CD4-positive, alpha-beta T cell (primary cell): ENCODE data around the gene AMFR. TPM values are rescaled to one million over a fixed set of nuclear protein-coding genes. Genes with fewer than 3 reads are reported as not detected.

Experiments
- ATAC-seq: fragments of 200-7000 bp; cut with Tn5 transposase; one replicate; pipeline ENCODE4 v1.10.0; 2022; ENCODE audit warnings: mild to moderate bottlenecking; ENCODE audit not compliant: poor library complexity
- CTCF ChIA-PET: fragments of 350-600 bp; sonication (Branson Sonifier 250); formaldehyde crosslinking; loops from one replicate; lab custom pipeline; 2021; ENCODE audit warnings: antibody characterized with exemption, inconsistent platforms; lab: Charles Lee
- POLR2A ChIA-PET: fragments of 350-600 bp; sonication (Branson Sonifier 250); formaldehyde crosslinking; loops from one replicate; lab custom pipeline; 2021; ENCODE audit warnings: antibody characterized with exemption, inconsistent platforms; lab: Charles Lee
- DNase-seq, 14 experiments: peaks; one replicate each; pipeline ENCODE4 v3.0.0-alpha.2; 2013 to 2020; ENCODE audit warnings: mixed read lengths in 2 of 14
- H3K27ac ChIP-seq, 2 donors: one replicate each; pipeline versions ENCODE4 v1.5.1 to v1.7.0; 2013; ENCODE audit warnings: low read length in 2 of 2, low read depth in 1 of 2, mild to moderate bottlenecking in 1 of 2
- H3K27me3 ChIP-seq, 2 experiments: 1 replicate in 1 of 2; 2 replicates in 1 of 2; pipeline versions ENCODE4 v1.6.1 to v1.7.0; 2013; ENCODE audit warnings: low read length in 2 of 2, control low read depth in 1 of 2, mild to moderate bottlenecking in 1 of 2, moderate library complexity in 1 of 2; ENCODE audit not compliant: insufficient read depth in 2 of 2, control insufficient read depth in 1 of 2
- H3K36me3 ChIP-seq: one replicate; pipeline ENCODE4 v1.6.1; 2013; ENCODE audit warnings: low read length, control low read depth; ENCODE audit not compliant: insufficient read depth
- H3K4me1 ChIP-seq: one replicate; pipeline ENCODE4 v1.6.1; 2013; ENCODE audit warnings: low read length, control low read depth; ENCODE audit not compliant: insufficient read depth
- H3K4me3 ChIP-seq: one replicate; pipeline ENCODE4 v1.5.1; 2013; ENCODE audit warnings: mild to moderate bottlenecking, low read length, moderate library complexity
- H3K9me3 ChIP-seq, 2 experiments: 1 replicate in 1 of 2; 2 replicates in 1 of 2; pipeline versions ENCODE4 v1.6.1 to v1.7.0; 2013; ENCODE audit warnings: low read length in 2 of 2, mild to moderate bottlenecking in 2 of 2, control low read depth in 1 of 2, moderate library complexity in 1 of 2; ENCODE audit not compliant: control insufficient read depth in 1 of 2, insufficient read depth in 1 of 2
- H3K27ac Mint-ChIP-seq: one replicate; pipeline ENCODE4 v1.8.0; 2020; ENCODE audit warnings: mixed read lengths
- H3K27me3 Mint-ChIP-seq: one replicate; pipeline ENCODE4 v1.8.0; 2021; ENCODE audit warnings: mixed read lengths
- H3K36me3 Mint-ChIP-seq: one replicate; pipeline ENCODE4 v1.8.0; 2021; ENCODE audit warnings: low read depth, mixed read lengths
- H3K4me1 Mint-ChIP-seq: one replicate; pipeline ENCODE4 v1.8.0; 2021; ENCODE audit warnings: low read depth, mixed read lengths
- H3K4me3 Mint-ChIP-seq: one replicate; pipeline ENCODE4 v1.8.0; 2020; ENCODE audit warnings: mild to moderate bottlenecking, mixed read lengths
- H3K9me3 Mint-ChIP-seq: one replicate; pipeline ENCODE4 v1.8.0; 2020; ENCODE audit warnings: mixed read lengths
- intact Hi-C, 2 experiments: fragments of 100-400 bp; cut with DNase I in 1 of 2; cut with micrococcal nuclease in 1 of 2; formaldehyde crosslinking; loops; one replicate each; pipeline versions ENCODE4 v1.15.1 to v1.9.0; 2023 to 2025; cut with DNase I, micrococcal nuclease
- total RNA-seq, 174 experiments: library from RNA in 2 of 174; stranded (reverse) in 2 of 174; gene quantifications; one replicate each; pipeline ENCODE4 v1.2.3 and lab custom pipeline; 2021 to 2026
- TF ChIP-seq, protein P1 (sequence below): fragments of 200-600 bp; IDR thresholded peaks from one replicate; pipeline ENCODE4 v1.8.0; 2022; ENCODE audit warnings: antibody characterized with exemption, mild to moderate bottlenecking

Gene AMFR
- total RNA-seq, 2 experiments from 2014 or later: 79.2 to 83.8 TPM

DNA sequence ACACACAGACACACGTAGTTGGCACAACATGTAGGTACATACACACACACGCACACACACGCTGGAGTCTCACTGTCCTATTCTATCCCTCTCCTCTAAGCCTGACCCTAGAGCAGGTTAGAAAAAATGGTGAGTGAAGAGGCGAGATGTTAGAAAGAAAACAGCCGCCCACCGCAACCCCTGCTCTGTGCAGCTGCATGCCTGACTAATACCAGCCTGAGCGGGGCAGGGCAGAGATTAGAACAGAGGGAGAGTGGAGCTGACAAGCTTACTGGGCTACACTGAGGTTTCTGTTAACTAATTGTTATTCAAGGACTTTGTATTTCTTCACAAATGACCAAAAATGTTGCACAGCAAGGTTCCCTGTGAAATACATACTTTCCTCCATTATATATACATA lies 59.8 kb downstream of the AMFR start:
- no peaks in the 10 kb centered on the region for H3K4me1 ChIP-seq
- no peak overlapping the region for H3K27ac ChIP-seq
- H3K27ac Mint-ChIP-seq: no peak overlapping the region
- CTCF ChIA-PET: interaction anchor here (1.3 kb wide), 1 partner anchor 9 kb away, joined by 3 read pairs; no protein-coding TSS in a partner anchor
- H3K36me3 Mint-ChIP-seq: peaks cover 88% of the 10 kb centered on the region
- no peaks in the 10 kb centered on the region for H3K9me3 Mint-ChIP-seq
- DNase-seq (no peak), ATAC-seq (no peak)
- no peak overlapping the region for H3K4me3 Mint-ChIP-seq
- no peaks in the 10 kb centered on the region for H3K9me3 ChIP-seq
- no peak overlapping the region for H3K4me3 ChIP-seq
- H3K4me1 Mint-ChIP-seq: no peaks in the 10 kb centered on the region
- no peaks in the 10 kb centered on the region for H3K27me3 ChIP-seq
- H3K36me3 ChIP-seq: peaks cover 73% of the 10 kb centered on the region
- POLR2A ChIA-PET: no interaction called here
- intact Hi-C loops: no loop called here
- TF ChIP-seq, protein P1, sequence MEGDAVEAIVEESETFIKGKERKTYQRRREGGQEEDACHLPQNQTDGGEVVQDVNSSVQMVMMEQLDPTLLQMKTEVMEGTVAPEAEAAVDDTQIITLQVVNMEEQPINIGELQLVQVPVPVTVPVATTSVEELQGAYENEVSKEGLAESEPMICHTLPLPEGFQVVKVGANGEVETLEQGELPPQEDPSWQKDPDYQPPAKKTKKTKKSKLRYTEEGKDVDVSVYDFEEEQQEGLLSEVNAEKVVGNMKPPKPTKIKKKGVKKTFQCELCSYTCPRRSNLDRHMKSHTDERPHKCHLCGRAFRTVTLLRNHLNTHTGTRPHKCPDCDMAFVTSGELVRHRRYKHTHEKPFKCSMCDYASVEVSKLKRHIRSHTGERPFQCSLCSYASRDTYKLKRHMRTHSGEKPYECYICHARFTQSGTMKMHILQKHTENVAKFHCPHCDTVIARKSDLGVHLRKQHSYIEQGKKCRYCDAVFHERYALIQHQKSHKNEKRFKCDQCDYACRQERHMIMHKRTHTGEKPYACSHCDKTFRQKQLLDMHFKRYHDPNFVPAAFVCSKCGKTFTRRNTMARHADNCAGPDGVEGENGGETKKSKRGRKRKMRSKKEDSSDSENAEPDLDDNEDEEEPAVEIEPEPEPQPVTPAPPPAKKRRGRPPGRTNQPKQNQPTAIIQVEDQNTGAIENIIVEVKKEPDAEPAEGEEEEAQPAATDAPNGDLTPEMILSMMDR: no peak
- H3K27me3 Mint-ChIP-seq: no peaks in the 10 kb centered on the region

GRCh38 chr16:56364865-56365264 lies 60.5 kb downstream of the AMFR start:
- Mint-ChIP-seq H3K27ac (no peak overlapping the region), H3K27me3 (no peaks in the 10 kb centered on the region), H3K4me3 (no peak overlapping the region), H3K4me1 (peaks cover 1% of the 10 kb centered on the region), H3K9me3 (no peaks in the 10 kb centered on the region), H3K36me3 (peaks cover 90% of the 10 kb centered on the region)
- H3K36me3 ChIP-seq: peaks cover 72% of the 10 kb centered on the region
- no peak overlapping the region for H3K4me3 ChIP-seq
- ChIA-PET POLR2A (no interaction called here), CTCF (no interaction called here)
- H3K9me3 ChIP-seq: no peaks in the 10 kb centered on the region
- H3K27ac ChIP-seq: no peak overlapping the region
- intact Hi-C loops: no loop called here
- TF ChIP-seq, protein P1: no peak
- ATAC-seq (no peak), DNase-seq (no peak)
- no peaks in the 10 kb centered on the region for H3K4me1 ChIP-seq
- no peaks in the 10 kb centered on the region for H3K27me3 ChIP-seq

DNA sequence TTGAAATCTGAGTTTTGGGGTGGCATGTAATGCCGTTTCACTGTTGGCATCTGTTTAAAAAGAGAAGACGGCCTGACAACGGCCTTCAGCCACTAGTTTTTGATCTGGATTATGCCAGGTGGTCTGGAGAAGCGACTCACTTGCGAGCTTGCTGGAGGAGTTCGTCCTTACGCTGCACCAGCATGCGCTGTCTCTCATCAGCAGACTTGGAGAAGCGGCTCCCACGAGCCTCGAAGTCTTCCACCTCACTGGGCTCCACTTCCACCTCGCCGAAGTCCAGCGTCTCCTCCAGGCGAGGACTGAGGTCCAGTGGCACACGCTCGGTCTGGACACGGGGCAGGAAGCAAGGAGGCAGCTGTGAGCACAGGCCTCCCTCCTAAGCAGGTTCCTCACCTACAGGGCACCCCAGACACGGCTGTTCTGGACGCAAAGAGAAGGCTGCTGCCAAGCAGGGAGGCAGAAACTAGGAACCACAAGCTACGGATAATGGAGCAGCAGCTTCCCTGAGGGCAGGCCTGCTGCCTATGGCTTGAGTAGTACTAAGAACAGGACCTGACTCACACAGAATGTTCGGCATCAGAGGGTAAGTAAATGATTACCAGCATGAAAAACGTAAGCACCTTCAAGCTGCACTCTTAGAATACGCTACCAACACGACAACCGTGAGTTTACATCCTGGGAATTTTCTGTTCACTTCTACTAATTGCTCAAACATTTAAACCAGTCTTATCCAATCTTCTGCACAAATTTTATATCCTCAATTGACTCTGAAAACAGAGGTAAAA lies 61.4 kb downstream of the AMFR start:
- DNase-seq: no peak
- CTCF ChIA-PET: no interaction called here
- TF ChIP-seq, protein P1: no peak

More for the DNA sequence above, 61.4 kb downstream of the AMFR start:
- POLR2A ChIA-PET: no interaction called here
- intact Hi-C loops: no loop called here
- Histone ChIP-seq H3K4me1 (no peaks in the 10 kb centered on the region), H3K9me3 (no peaks in the 10 kb centered on the region), H3K27me3 (no peaks in the 10 kb centered on the region), H3K4me3 (no peak overlapping the region), H3K27ac (no peak overlapping the region), H3K36me3 (peaks cover 63% of the 10 kb centered on the region)
- no peaks in the 10 kb centered on the region for H3K9me3 Mint-ChIP-seq
- peaks cover 7% of the 10 kb centered on the region for H3K4me1 Mint-ChIP-seq
- no peak for ATAC-seq
- H3K36me3 Mint-ChIP-seq: peaks cover 82% of the 10 kb centered on the region
- H3K27me3 Mint-ChIP-seq: no peaks in the 10 kb centered on the region
- no peak overlapping the region for H3K4me3 Mint-ChIP-seq
- no peak overlapping the region for H3K27ac Mint-ChIP-seq
